GM12874 (cell line): Measurements from ENCODE around the gene YIPF5.

Experiments used
- CTCF ChIP-seq: IDR thresholded peaks from 2 replicates; pipeline ENCODE4 v1.5.1; 2011; ENCODE audit warnings: low read depth, mild to moderate bottlenecking, control low read depth, low read length, moderate library complexity; ENCODE audit not compliant: insufficient read depth

YIPF5 gene

DNA sequence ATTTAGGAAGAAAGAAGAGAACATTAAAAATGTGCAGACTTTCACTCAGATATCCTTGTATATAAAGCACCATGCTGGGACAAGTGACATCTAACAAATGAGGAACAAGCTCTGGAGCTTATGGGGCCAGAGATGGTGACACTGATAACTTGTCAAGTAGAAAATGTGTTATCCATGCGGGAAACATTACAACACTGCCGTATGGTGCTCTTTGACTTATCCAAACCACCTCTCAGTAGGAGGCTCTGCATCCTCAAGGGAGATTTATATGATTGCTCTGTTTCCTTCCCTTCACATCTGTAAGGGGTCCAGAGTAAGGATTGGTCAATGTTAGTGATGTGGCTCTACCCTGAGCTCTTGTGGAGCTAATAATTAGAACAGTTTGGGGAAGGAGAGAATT lies 23.7 kb upstream of the YIPF5 start:
- TF ChIP-seq CTCF: no peak

- TF ChIP-seq CTCF: no peak
Observed at GRCh38 chr5:144192661-144193060, 22.2 kb upstream of the YIPF5 start.

- TF ChIP-seq CTCF: peak; percentile 52
Observed at GRCh38 chr5:144191998-144192397, 21.5 kb upstream of the YIPF5 start.

- no peak for TF ChIP-seq CTCF
Observed at GRCh38 chr5:144191531-144191930, 21.1 kb upstream of the YIPF5 start.

DNA sequence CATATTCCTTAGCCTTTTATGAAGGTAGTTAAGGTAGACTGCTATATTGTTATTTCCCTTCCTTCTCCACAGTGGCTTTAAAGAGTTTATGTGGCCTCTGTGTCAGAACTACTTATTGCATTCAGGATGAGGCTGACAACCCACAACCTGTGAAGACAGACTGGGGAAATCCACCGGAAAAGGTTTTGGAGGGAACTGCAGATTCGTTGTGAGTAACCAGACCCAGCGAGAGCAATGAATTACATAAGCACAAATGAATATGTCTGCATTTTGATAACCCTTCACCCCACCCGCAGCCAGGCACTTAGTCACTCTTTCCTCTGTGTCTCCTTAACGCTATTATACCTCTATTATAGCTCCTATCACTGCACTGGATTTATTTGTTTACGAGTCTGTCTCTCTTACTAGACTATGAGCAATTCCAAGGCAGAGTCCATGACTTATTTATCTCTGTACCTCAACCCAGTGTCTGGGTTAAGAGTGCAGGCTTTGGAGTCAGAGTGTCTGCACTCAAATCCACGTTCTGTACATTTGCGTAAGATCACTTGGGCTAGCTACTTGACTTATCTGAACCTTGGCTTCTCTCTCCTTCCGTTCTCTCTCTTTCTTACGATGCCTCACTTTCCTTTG lies 19.5 kb upstream of the YIPF5 start:
- TF ChIP-seq CTCF: no peak

DNA sequence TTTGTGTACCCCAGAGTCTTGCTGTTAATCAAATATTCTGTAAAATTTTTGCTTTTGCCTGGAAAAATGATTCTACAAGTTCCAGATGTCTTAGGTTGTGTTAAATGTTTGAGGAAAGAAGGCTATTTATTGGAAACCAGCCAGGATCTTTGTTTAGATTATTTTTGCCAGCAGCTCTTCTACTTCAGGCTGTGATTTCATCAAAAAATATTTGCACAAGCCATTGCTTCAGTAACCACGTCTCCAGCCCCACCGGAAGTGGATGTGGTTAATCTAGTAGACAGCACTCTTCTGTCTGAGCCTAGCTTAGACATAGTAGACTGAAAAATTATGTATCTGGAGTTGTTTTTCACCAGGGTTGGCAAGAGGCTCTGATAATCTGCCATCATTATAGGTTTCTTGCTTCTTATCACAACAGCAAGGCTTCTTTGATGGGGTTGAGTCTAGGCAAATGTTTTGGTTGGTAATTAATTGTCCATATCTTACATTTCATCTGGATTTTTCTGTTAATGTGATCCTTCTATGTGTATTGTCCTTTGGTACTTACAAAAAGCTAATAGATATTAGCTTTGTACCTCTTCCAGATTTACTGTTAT lies 17.3 kb upstream of the YIPF5 start:
- no peak for TF ChIP-seq CTCF

GRCh38 chr5:144183254-144183889 lies 12.9 kb upstream of the YIPF5 start:
- TF ChIP-seq CTCF: peak; percentile 38; the same call in 1 of the 2 replicates
